PC-9 (cell line): ENCODE measurements around the gene ANO2.

Source experiments
- CTCF ChIP-seq: fragments of 200-600 bp; sonication (generic); conservative IDR thresholded peaks from 2 replicates; pipeline ENCODE4 v1.6.1; 2017; ENCODE audit warnings: mixed run types, antibody characterized with exemption, mild to moderate bottlenecking, moderate library complexity
- EZH2 ChIP-seq: fragments of 200-600 bp; sonication (generic); IDR thresholded peaks from 2 replicates; pipeline ENCODE4 v1.8.0; 2017; ENCODE audit warnings: antibody characterized with exemption, low read depth

DNA sequence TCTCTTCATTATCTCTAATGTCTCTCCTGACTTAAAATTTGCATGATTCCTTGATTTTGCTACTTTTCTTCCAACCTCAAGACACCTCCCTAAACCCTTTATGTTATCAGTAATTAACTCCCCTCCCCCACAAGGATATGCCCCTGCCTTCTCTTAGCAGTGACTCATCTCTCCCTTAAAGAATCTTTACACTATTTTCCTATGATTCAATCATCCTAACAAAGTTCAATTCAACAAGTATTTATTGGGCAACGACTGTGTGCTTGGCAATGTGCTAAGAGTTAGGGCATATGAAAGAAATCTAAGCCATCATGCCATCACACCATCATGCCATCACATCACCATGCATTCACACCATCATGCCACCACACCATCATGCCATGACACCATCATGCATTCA, 80.1 kb downstream of the ANO2 start:
- TF ChIP-seq CTCF (no peak), EZH2 (no peak)
